HepG2 (cell line): ENCODE data around the gene CCT3. TPM values are rescaled to one million over a fixed set of nuclear protein-coding genes. Genes with fewer than 3 reads are reported as not detected.

Source experiments
- CREM ChIP-seq, 2 experiments: sonication (generic) in 1 of 2; formaldehyde crosslinking in 1 of 2; IDR thresholded peaks; 2 replicates each; pipeline versions ENCODE4 v1.4.0 to v1.6.1; 2016 to 2020; ENCODE audit warnings: antibody characterized with exemption in 1 of 2, mild to moderate bottlenecking in 1 of 2, missing genetic modification reagents in 1 of 2
- DNMT1 ChIP-seq: sonication (generic); formaldehyde crosslinking; IDR thresholded peaks from 2 replicates; pipeline ENCODE4 v1.5.1; 2020; ENCODE audit warnings: mild to moderate bottlenecking, missing genetic modification reagents
- DPF2 ChIP-seq: sonication (generic); formaldehyde crosslinking; IDR thresholded peaks from 2 replicates; pipeline ENCODE4 v1.4.0; 2020; ENCODE audit warnings: mild to moderate bottlenecking, low read depth, missing genetic modification reagents, borderline replicate concordance
- GZF1 ChIP-seq: sonication (generic); formaldehyde crosslinking; IDR thresholded peaks from 2 replicates; pipeline ENCODE4 v1.5.1; 2020; ENCODE audit warnings: mild to moderate bottlenecking, missing genetic modification reagents
- HES4 ChIP-seq: sonication (generic); formaldehyde crosslinking; IDR thresholded peaks from 2 replicates; pipeline ENCODE4 v1.9.0; 2021; ENCODE audit warnings: mild to moderate bottlenecking, missing genetic modification reagents, borderline replicate concordance
- JARID2 ChIP-seq: sonication (generic); formaldehyde crosslinking; IDR thresholded peaks from 2 replicates; pipeline ENCODE4 v1.8.1; 2023; ENCODE audit warnings: missing genetic modification reagents, inconsistent platforms; ENCODE audit not compliant: insufficient replicate concordance
- SCMH1 ChIP-seq: sonication (generic); formaldehyde crosslinking; IDR thresholded peaks from 2 replicates; pipeline ENCODE4 v1.9.0; 2021; ENCODE audit warnings: missing genetic modification reagents, mild to moderate bottlenecking, borderline replicate concordance
- TCF7L2 ChIP-seq: IDR thresholded peaks from 2 replicates; pipeline ENCODE4 v1.6.1; 2011; ENCODE audit warnings: mild to moderate bottlenecking, low read depth, low read length, moderate library complexity
- TFDP1 ChIP-seq: IDR thresholded peaks from 2 replicates; pipeline ENCODE4 v1.6.1; 2016; ENCODE audit warnings: missing compliant biosample characterization, missing genetic modification reagents, borderline replicate concordance
- THAP11 ChIP-seq: IDR thresholded peaks from 2 replicates; pipeline ENCODE4 v1.6.1; 2016; ENCODE audit warnings: missing biosample characterization, missing genetic modification reagents
- ZKSCAN8 ChIP-seq: IDR thresholded peaks from 2 replicates; pipeline ENCODE4 v1.6.1; 2016; ENCODE audit warnings: borderline replicate concordance, missing genetic modification reagents, missing compliant biosample characterization
- ZNF12 ChIP-seq: sonication (generic); formaldehyde crosslinking; IDR thresholded peaks from 2 replicates; pipeline ENCODE4 v1.5.0; 2020; ENCODE audit warnings: missing genetic modification reagents
- ZNF530 ChIP-seq: sonication (generic); formaldehyde crosslinking; IDR thresholded peaks from 2 replicates; pipeline ENCODE4 v1.5.0; 2020; ENCODE audit warnings: low read depth, mild to moderate bottlenecking, missing genetic modification reagents
- ZNF597 ChIP-seq: sonication (generic); formaldehyde crosslinking; IDR thresholded peaks from 2 replicates; pipeline ENCODE4 v1.5.0; 2020; ENCODE audit warnings: missing genetic modification reagents
- polyA plus RNA-seq, 8 experiments: library from polyadenylated mRNA; depleted of rRNA in 3 of 8; stranded (reverse) in 7 of 8; unstranded in 1 of 8; fragments of >200 nt; fragmentation: Illumina TruSeq in 4 of 8; extraction: Trizol in 4 of 8; gene quantifications; 2 replicates each; pipeline versions ENCODE4 v1.2.1 to v1.2.3, GENCODE V29; 2011 to 2016; ENCODE audit warnings: low read depth in 4 of 8, missing spikeins in 1 of 8, mixed read lengths in 1 of 8; ENCODE audit not compliant: insufficient read depth in 1 of 8
- total RNA-seq, 5 experiments: library from RNA; depleted of rRNA; stranded (reverse); fragments of >200 nt; fragmentation: Illumina TruSeq; extraction: Trizol; gene quantifications; 2 replicates each; pipeline ENCODE4 v1.2.3, GENCODE V29; 2016; ENCODE audit warnings: low read depth in 1 of 5
- TF ChIP-seq, protein P1 (sequence below): sonication (generic); formaldehyde crosslinking; IDR thresholded peaks from 2 replicates; pipeline ENCODE4 v1.4.0; 2020; ENCODE audit warnings: missing genetic modification reagents
- TF ChIP-seq, protein P2 (sequence below): sonication (generic); formaldehyde crosslinking; IDR thresholded peaks from 2 replicates; pipeline ENCODE4 v1.4.0; 2020; ENCODE audit warnings: mild to moderate bottlenecking, low read depth, missing genetic modification reagents
- TF ChIP-seq, protein P3 (sequence below): sonication (generic); formaldehyde crosslinking; IDR thresholded peaks from 2 replicates; pipeline ENCODE4 v1.5.0; 2020; ENCODE audit warnings: missing genetic modification reagents, mild to moderate bottlenecking, borderline replicate concordance
- TF ChIP-seq, protein P4 (sequence below): sonication (generic); formaldehyde crosslinking; IDR thresholded peaks from 2 replicates; pipeline ENCODE4 v1.9.0; 2022; ENCODE audit warnings: low read depth, missing genetic modification reagents

The CCT3 gene
- total and polyA plus RNA-seq, 2 of the 13 experiments (the other 11 are each of a cell fraction or from before 2014, with no cell fraction given): 319 to 615 TPM

DNA sequence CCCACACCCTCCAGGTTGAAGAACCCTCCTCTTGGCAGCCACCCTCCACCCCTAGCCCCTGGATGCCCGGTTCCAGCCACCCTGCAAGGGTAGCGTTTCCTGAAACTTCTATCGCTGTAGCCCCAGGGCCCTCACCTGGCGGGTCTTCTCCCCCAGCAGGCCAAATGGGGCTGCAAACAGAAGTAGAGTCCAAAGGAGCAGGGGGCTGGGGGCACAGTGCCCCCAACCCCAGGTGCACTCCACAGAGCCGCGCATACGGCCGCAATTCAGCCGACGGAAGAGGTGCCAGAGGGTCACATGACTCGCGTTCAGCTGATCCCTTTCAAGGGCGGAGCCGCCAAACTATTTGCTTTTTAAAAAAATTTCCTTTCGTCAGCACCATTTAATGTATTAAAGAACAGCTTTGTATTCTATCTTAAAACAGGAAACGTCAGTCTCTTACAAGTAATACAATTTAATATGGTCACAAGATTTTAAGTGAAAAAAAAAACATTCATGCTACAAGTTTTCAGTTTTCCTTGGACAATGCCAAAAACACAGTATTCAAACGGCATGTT lies 42.6 kb downstream of the CCT3 start, which contains the start of gene GLMP (continued):
- TF ChIP-seq, protein P1, sequence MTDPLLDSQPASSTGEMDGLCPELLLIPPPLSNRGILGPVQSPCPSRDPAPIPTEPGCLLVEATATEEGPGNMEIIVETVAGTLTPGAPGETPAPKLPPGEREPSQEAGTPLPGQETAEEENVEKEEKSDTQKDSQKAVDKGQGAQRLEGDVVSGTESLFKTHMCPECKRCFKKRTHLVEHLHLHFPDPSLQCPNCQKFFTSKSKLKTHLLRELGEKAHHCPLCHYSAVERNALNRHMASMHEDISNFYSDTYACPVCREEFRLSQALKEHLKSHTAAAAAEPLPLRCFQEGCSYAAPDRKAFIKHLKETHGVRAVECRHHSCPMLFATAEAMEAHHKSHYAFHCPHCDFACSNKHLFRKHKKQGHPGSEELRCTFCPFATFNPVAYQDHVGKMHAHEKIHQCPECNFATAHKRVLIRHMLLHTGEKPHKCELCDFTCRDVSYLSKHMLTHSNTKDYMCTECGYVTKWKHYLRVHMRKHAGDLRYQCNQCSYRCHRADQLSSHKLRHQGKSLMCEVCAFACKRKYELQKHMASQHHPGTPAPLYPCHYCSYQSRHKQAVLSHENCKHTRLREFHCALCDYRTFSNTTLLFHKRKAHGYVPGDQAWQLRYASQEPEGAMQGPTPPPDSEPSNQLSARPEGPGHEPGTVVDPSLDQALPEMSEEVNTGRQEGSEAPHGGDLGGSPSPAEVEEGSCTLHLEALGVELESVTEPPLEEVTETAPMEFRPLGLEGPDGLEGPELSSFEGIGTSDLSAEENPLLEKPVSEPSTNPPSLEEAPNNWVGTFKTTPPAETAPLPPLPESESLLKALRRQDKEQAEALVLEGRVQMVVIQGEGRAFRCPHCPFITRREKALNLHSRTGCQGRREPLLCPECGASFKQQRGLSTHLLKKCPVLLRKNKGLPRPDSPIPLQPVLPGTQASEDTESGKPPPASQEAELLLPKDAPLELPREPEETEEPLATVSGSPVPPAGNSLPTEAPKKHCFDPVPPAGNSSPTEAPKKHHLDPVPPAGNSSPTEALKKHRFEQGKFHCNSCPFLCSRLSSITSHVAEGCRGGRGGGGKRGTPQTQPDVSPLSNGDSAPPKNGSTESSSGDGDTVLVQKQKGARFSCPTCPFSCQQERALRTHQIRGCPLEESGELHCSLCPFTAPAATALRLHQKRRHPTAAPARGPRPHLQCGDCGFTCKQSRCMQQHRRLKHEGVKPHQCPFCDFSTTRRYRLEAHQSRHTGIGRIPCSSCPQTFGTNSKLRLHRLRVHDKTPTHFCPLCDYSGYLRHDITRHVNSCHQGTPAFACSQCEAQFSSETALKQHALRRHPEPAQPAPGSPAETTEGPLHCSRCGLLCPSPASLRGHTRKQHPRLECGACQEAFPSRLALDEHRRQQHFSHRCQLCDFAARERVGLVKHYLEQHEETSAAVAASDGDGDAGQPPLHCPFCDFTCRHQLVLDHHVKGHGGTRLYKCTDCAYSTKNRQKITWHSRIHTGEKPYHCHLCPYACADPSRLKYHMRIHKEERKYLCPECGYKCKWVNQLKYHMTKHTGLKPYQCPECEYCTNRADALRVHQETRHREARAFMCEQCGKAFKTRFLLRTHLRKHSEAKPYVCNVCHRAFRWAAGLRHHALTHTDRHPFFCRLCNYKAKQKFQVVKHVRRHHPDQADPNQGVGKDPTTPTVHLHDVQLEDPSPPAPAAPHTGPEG (CRISPR knock-in tag): no peak
- no peak for TF ChIP-seq HES4
- TF ChIP-seq DNMT1 (CRISPR knock-in tag): no peak
- TF ChIP-seq ZNF12 (CRISPR knock-in tag): no peak
- peak; percentile 46; the same call in 1 of the 2 replicates for TF ChIP-seq TFDP1
- TF ChIP-seq ZKSCAN8 (CRISPR knock-in tag): no peak; the same call in 1 of the 2 replicates
- TF ChIP-seq, protein P2, sequence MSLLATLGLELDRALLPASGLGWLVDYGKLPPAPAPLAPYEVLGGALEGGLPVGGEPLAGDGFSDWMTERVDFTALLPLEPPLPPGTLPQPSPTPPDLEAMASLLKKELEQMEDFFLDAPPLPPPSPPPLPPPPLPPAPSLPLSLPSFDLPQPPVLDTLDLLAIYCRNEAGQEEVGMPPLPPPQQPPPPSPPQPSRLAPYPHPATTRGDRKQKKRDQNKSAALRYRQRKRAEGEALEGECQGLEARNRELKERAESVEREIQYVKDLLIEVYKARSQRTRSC (CRISPR knock-in tag): no peak
- no peak for TF ChIP-seq JARID2
- TF ChIP-seq TCF7L2: no peak
- TF ChIP-seq DPF2 (CRISPR knock-in tag): no peak
- TF ChIP-seq, protein P3, sequence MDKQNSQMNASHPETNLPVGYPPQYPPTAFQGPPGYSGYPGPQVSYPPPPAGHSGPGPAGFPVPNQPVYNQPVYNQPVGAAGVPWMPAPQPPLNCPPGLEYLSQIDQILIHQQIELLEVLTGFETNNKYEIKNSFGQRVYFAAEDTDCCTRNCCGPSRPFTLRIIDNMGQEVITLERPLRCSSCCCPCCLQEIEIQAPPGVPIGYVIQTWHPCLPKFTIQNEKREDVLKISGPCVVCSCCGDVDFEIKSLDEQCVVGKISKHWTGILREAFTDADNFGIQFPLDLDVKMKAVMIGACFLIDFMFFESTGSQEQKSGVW: no peak
- TF ChIP-seq ZNF597 (CRISPR knock-in tag): no peak
- TF ChIP-seq CREM (IDR thresholded peaks at IDR 0.05): no peak
- TF ChIP-seq CREM (CRISPR knock-in tag; IDR thresholded peaks at IDR 0.05): no peak
- TF ChIP-seq, protein P4, sequence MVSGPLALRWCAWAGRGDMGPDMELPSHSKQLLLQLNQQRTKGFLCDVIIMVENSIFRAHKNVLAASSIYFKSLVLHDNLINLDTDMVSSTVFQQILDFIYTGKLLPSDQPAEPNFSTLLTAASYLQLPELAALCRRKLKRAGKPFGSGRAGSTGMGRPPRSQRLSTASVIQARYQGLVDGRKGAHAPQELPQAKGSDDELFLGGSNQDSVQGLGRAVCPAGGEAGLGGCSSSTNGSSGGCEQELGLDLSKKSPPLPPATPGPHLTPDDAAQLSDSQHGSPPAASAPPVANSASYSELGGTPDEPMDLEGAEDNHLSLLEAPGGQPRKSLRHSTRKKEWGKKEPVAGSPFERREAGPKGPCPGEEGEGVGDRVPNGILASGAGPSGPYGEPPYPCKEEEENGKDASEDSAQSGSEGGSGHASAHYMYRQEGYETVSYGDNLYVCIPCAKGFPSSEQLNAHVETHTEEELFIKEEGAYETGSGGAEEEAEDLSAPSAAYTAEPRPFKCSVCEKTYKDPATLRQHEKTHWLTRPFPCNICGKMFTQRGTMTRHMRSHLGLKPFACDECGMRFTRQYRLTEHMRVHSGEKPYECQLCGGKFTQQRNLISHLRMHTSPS: no peak
- TF ChIP-seq GZF1 (CRISPR knock-in tag): no peak
- no peak for TF ChIP-seq ZNF530 (CRISPR knock-in tag)
- no peak for TF ChIP-seq SCMH1
- peak; percentile 65; the same call in 1 of the 2 replicates for TF ChIP-seq THAP11 (CRISPR knock-in tag)
